GM21529 (cell line): Measurements from ENCODE around the gene RFX2.
"Not testable (repeated sequence)": the region's sequence is repeated elsewhere in the genome, so short reads cannot be mapped to it uniquely, and the experiment has no call there.

Experiments
- ATAC-seq: cut with Tn5 transposase; IDR thresholded peaks from one replicate; pipeline ENCODE4 v1.9.1; 2021; ENCODE audit not compliant: unreplicated experiment

The RFX2 gene

GRCh38 chr19:6076675-6077463, 33.4 kb downstream of the RFX2 start:
- no peak for ATAC-seq

- ATAC-seq = no peak
These were observed 34.0 kb downstream of the RFX2 start for GRCh38 chr19:6076291-6076665.

GRCh38 chr19:6074709-6075403, 35.4 kb downstream of the RFX2 start:
- ATAC-seq = no peak

- ATAC-seq = no peak
These were observed 36.2 kb downstream of the RFX2 start for GRCh38 chr19:6073858-6074708.

- not testable (repeated sequence) for ATAC-seq
These were observed 37.1 kb downstream of the RFX2 start for GRCh38 chr19:6073233-6073632.

GRCh38 chr19:6071875-6072274, 38.4 kb downstream of the RFX2 start:
- no peak for ATAC-seq

GRCh38 chr19:6070720-6071485, 39.4 kb downstream of the RFX2 start:
- no peak for ATAC-seq

GRCh38 chr19:6070207-6070681, 40.1 kb downstream of the RFX2 start:
- ATAC-seq = no peak

GRCh38 chr19:6069268-6069791, 41.0 kb downstream of the RFX2 start:
- ATAC-seq = no peak

GRCh38 chr19:6068711-6069110, 41.6 kb downstream of the RFX2 start:
- no peak for ATAC-seq

GRCh38 chr19:6067975-6068374, 42.3 kb downstream of the RFX2 start:
- ATAC-seq = no peak

GRCh38 chr19:6066661-6067646, 43.3 kb downstream of the RFX2 start:
- no peak for ATAC-seq

GRCh38 chr19:6065685-6066374, 44.5 kb downstream of the RFX2 start:
- no peak for ATAC-seq

GRCh38 chr19:6064336-6065073, 45.8 kb downstream of the RFX2 start:
- ATAC-seq = no peak

GRCh38 chr19:6063576-6064335, 46.5 kb downstream of the RFX2 start:
- ATAC-seq = no peak

GRCh38 chr19:6062961-6063575, 47.2 kb downstream of the RFX2 start:
- no peak for ATAC-seq

GRCh38 chr19:6062274-6062673, 48.0 kb downstream of the RFX2 start:
- no peak for ATAC-seq
